Measurements from ENCODE around the gene ERC2.
"Not testable (repeated sequence)": the region's sequence is repeated elsewhere in the genome, so short reads cannot be mapped to it uniquely, and the experiment has no call there.

The ERC2 gene

GRCh38 chr3:56052188-56052587 is 416.1 kb downstream of the ERC2 start:
- DNase-seq: no peak

- no peak for DNase-seq
Observed at GRCh38 chr3:56051052-56051451, 417.2 kb downstream of the ERC2 start.

- no peak for DNase-seq
Observed at GRCh38 chr3:56048946-56049345, 419.3 kb downstream of the ERC2 start.

GRCh38 chr3:56048331-56048730 is 419.9 kb downstream of the ERC2 start:
- DNase-seq: no peak

GRCh38 chr3:56042326-56042951 is 425.8 kb downstream of the ERC2 start:
- DNase-seq: no peak

GRCh38 chr3:56025326-56025725 is 442.9 kb downstream of the ERC2 start:
- DNase-seq: no peak

GRCh38 chr3:56023546-56023945 is 444.7 kb downstream of the ERC2 start:
- DNase-seq: no peak

- no peak for DNase-seq
Observed at GRCh38 chr3:56022619-56023018, 445.6 kb downstream of the ERC2 start.

- no peak for DNase-seq
Observed at GRCh38 chr3:56019490-56020146, 448.6 kb downstream of the ERC2 start.

GRCh38 chr3:56015374-56015773 is 452.9 kb downstream of the ERC2 start:
- not testable (repeated sequence) for DNase-seq

- no peak for DNase-seq
Observed at GRCh38 chr3:56012721-56013120, 455.5 kb downstream of the ERC2 start.

- DNase-seq: no peak
Observed at GRCh38 chr3:56005196-56005805, 463.0 kb downstream of the ERC2 start.

- DNase-seq: no peak
Observed at GRCh38 chr3:56003129-56003528, 465.1 kb downstream of the ERC2 start.

GRCh38 chr3:56001991-56002390 is 466.3 kb downstream of the ERC2 start:
- DNase-seq: no peak

- DNase-seq: no peak
Observed at GRCh38 chr3:56001537-56001936, 466.7 kb downstream of the ERC2 start.

- no peak for DNase-seq
Observed at GRCh38 chr3:55989366-55989765, 478.9 kb downstream of the ERC2 start.

GRCh38 chr3:55988905-55989304 is 479.4 kb downstream of the ERC2 start:
- DNase-seq: no peak

- no peak for DNase-seq
Observed at GRCh38 chr3:55984626-55985025, 483.6 kb downstream of the ERC2 start.

GRCh38 chr3:55978953-55979352 is 489.3 kb downstream of the ERC2 start:
- DNase-seq: no peak

GRCh38 chr3:55974421-55975165 is 493.7 kb downstream of the ERC2 start:
- no peak for DNase-seq

GRCh38 chr3:55969634-55970033 is 498.6 kb downstream of the ERC2 start:
- DNase-seq: no peak

GRCh38 chr3:55968331-55968730 is 499.9 kb downstream of the ERC2 start:
- DNase-seq: no peak

GRCh38 chr3:55966566-55966965 is 501.7 kb downstream of the ERC2 start:
- no peak for DNase-seq

GRCh38 chr3:55965776-55966175 is 502.5 kb downstream of the ERC2 start:
- no peak for DNase-seq

Measured in effector CD8-positive, alpha-beta T cell (primary cell).